GM04503 (cell line): ENCODE measurements around the gene TTC29.
"Not testable (repeated sequence)": the region's sequence is repeated elsewhere in the genome, so short reads cannot be mapped to it uniquely, and the experiment has no call there.

Experiments used
- DNase-seq: peaks from one replicate; pipeline ENCODE4 v3.0.0-alpha.2; 2012; ENCODE audit warnings: low read depth

TTC29 gene

GRCh38 chr4:146699910-146700309 lies 245.8 kb downstream of the TTC29 start:
- no peak for DNase-seq

DNA sequence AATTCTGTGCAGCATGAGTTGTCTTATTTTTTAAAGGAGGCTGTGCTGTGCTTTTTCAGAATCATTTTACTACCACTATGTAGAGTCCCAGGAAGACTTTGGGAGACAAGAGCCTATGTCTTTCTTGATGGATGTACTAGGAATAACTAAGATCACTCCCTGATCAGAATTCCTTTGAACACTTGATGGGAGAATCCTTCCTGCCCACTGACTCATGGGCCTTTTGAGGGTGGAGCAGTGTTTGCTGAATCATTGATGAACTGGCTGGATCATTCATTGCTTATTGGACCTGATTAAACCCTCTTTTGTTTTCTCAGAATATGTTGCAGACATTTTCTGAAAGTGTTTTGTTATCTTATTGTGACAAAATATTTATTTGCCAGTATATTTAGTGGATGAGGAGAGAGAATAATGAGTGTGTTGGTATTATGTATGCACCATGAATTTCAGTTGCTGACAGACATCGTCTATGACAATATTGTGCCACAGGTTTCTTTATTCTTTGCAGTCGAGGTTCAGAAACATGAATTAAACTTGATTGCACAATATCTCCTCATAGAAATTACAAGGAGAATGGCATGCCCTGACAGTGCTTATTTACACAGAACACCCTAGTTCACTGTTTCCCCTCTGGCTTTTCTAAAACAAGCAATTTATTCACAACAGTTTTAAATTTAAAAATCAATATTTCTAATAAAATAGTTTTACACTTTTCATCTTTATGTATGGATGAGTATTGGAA lies 270.7 kb downstream of the TTC29 start:
- DNase-seq, result no peak

DNA sequence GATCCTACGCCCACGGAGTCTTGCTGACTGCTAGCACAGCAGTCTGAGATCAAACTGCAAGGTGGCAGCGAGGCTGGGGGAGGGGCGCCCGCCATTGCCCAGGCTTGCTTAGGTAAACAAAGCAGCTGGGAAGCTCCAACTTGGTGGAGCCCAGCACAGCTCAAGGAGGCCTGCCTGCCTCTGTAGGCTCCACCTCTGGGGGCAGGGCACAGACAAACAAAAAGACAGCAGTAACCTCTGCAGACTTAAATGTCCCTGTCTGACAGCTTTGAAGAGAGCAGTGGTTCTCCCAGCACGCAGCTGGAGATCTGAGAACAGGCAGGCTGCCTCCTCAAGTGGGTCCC lies 281.7 kb downstream of the TTC29 start:
- DNase-seq, result not testable (repeated sequence)

- DNase-seq, result no peak
Measured at GRCh38 chr4:146661367-146661766, 284.3 kb downstream of the TTC29 start.
